SU-DHL-6 (cell line): ENCODE measurements around the gene PPDPF.

Experiments used
- H2AFZ ChIP-seq: fragments of 200-600 bp; sonication (generic); 2 replicates; pipeline ENCODE4 v1.6.1; 2014; ENCODE audit warnings: low read depth, mild to moderate bottlenecking, moderate library complexity, mixed read lengths, antibody characterized with exemption, low read length; ENCODE audit not compliant: severe bottlenecking
- H3F3A ChIP-seq: fragments of 200-600 bp; shearing (Covaris generic); 2 replicates; pipeline ENCODE4 v1.6.0; 2016; ENCODE audit warnings: antibody characterized with exemption, mild to moderate bottlenecking; ENCODE audit not compliant: insufficient read depth
- H3K27ac ChIP-seq: fragments of 200-600 bp; sonication (generic); 2 replicates; pipeline ENCODE4 v1.5.1; 2016; ENCODE audit warnings: low read depth, mild to moderate bottlenecking, low read length, moderate library complexity, mixed read lengths
- H3K27me3 ChIP-seq: fragments of 200-600 bp; sonication (generic), shearing (Covaris generic); 2 replicates; pipeline ENCODE4 v1.6.0; 2014; ENCODE audit warnings: mild to moderate bottlenecking, low read length
- H3K36me3 ChIP-seq: fragments of 200-600 bp; sonication (generic); 2 replicates; pipeline ENCODE4 v1.6.1; 2014; ENCODE audit warnings: mild to moderate bottlenecking, low read length, mixed read lengths
- H3K4me2 ChIP-seq: fragments of 300-600, 200-600 bp; shearing (Covaris generic), sonication (generic); 2 replicates; pipeline ENCODE4 v1.6.0; 2014; ENCODE audit warnings: low read length, low read depth, mild to moderate bottlenecking; ENCODE audit not compliant: poor library complexity, severe bottlenecking
- H3K4me3 ChIP-seq: fragments of 200-600 bp; sonication (generic); 2 replicates; pipeline ENCODE4 v1.5.1; 2014; ENCODE audit warnings: antibody characterized with exemption, low read length, mild to moderate bottlenecking, mixed read lengths; ENCODE audit not compliant: insufficient read depth, poor library complexity, severe bottlenecking
- H3K79me2 ChIP-seq: fragments of 200-600 bp; sonication (generic); 2 replicates; pipeline ENCODE4 v1.6.1; 2014; ENCODE audit warnings: mild to moderate bottlenecking, low read length, moderate library complexity; ENCODE audit not compliant: insufficient read depth
- H3K9ac ChIP-seq: fragments of 200-600 bp; sonication (generic); 2 replicates; pipeline ENCODE4 v1.7.0; 2014; ENCODE audit warnings: mild to moderate bottlenecking, low read length
- H3K9me2 ChIP-seq: fragments of 200-600 bp; sonication (generic); replicated peaks from 2 replicates; pipeline ENCODE4 v1.6.1; 2014; ENCODE audit warnings: low read length; ENCODE audit not compliant: insufficient read depth
- H3K9me3 ChIP-seq: fragments of 200-600 bp; sonication (generic); 2 replicates; pipeline ENCODE4 v1.6.1; 2014; ENCODE audit warnings: low read length, mixed read lengths; ENCODE audit not compliant: insufficient read depth
- H4K20me1 ChIP-seq: fragments of 200-600 bp; sonication (generic); 2 replicates; pipeline ENCODE4 v1.6.1; 2014; ENCODE audit warnings: low read depth, mild to moderate bottlenecking, antibody characterized with exemption, low read length, moderate library complexity, mixed read lengths
- CTCF ChIP-seq: fragments of 200-600 bp; sonication (generic); IDR thresholded peaks from one replicate; pipeline ENCODE4 v1.5.1; 2017; ENCODE audit warnings: antibody characterized with exemption, mild to moderate bottlenecking, low read length, moderate library complexity; ENCODE audit not compliant: insufficient read depth, poor library complexity, severe bottlenecking
- EZH2phosphoT487 ChIP-seq: fragments of 200-600 bp; sonication (generic), shearing (Covaris generic); conservative IDR thresholded peaks from 2 replicates; pipeline ENCODE4 v1.6.1; 2018; ENCODE audit warnings: mild to moderate bottlenecking, antibody characterized with exemption, low read length, moderate library complexity, mixed read lengths

PPDPF gene

DNA sequence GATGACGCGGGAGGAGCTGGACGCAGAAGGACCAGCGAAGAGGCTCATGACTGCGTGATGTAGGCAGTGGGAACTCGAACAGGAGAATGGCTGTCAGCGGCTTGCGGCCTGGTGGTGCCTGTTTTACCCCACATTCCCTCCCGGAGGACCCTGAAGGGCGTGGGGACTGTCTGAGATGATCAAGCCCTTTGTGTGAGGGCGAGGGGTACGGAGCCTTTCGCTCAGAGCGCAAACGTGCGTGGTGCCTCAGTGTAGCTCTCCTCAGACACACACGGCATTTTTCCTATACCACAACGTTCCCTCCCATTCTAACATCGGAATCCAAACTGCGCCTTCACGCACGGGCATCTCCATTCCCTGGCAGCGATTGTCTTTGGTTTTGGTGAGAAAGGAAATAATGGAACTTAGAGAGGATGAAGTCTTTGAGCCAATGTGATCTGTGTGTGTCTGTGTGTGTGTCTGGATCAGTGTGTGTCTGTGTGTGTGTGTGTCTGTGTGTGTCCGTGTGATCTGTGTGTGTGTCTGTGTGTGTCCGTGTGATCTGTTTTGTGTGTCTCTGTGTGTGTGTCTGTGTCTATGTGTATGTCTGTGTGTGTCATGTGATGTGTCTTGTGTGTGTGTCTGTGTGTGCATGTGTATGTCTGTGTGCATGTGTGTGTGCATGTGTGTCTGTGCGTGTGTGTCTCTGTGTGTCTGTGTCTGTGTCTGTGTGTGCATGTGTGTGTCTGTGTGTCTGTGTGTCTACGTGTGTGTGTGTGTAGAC lies 11.3 kb downstream of the PPDPF start:
- no peaks in the 10 kb centered on the region for H3K27me3 ChIP-seq
- H3K4me2 ChIP-seq: no peak overlapping the region
- H3K36me3 ChIP-seq: no peaks in the 10 kb centered on the region
- no peaks in the 10 kb centered on the region for H3K9me2 ChIP-seq
- no peak overlapping the region for H2AFZ ChIP-seq
- H3K4me3 ChIP-seq: no peak overlapping the region
- TF ChIP-seq CTCF (no peak), EZH2phosphoT487 (no peak)
- H3K9ac ChIP-seq: no peak overlapping the region
- H3K79me2 ChIP-seq: no peaks in the 10 kb centered on the region
- no peak overlapping the region for H3K27ac ChIP-seq
- H3K9me3 ChIP-seq: no peaks in the 10 kb centered on the region
- no peaks in the 10 kb centered on the region for H3F3A ChIP-seq
- H4K20me1 ChIP-seq: no peaks in the 10 kb centered on the region

DNA sequence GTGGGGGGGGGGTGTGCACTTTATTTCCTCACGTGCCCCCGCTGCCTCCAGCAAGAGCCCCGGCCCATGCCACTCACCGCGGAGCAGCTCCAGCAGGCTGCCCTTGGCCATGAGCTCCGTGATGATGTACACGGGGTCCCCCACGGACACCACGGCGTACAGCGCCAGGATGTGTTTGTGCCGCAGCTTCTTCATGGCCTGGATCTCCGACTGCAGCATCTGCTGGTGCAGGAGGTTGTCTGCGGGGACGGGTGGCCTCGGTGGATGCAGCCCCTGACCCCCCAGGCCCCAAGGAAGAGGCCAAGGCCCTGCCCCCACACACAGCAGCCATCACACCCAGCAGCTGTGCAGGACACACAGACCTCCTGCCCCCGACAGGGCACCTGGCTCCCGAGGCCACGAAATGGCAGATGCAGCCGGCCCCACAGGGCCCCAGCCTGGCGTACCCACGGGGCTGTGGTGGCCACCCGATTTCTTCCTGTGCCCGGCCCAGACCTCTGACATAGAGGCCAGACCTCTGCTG lies 11.9 kb downstream of the PPDPF start:
- no peaks in the 10 kb centered on the region for H3F3A ChIP-seq
- H3K79me2 ChIP-seq: no peaks in the 10 kb centered on the region
- no peaks in the 10 kb centered on the region for H3K9me2 ChIP-seq
- H3K4me2 ChIP-seq: no peak overlapping the region
- no peaks in the 10 kb centered on the region for H3K36me3 ChIP-seq
- no peak overlapping the region for H3K9ac ChIP-seq
- no peak overlapping the region for H3K27ac ChIP-seq
- H3K9me3 ChIP-seq: no peaks in the 10 kb centered on the region
- no peak overlapping the region for H3K4me3 ChIP-seq
- H3K27me3 ChIP-seq: no peaks in the 10 kb centered on the region
- no peak overlapping the region for H2AFZ ChIP-seq
- H4K20me1 ChIP-seq: no peaks in the 10 kb centered on the region
- TF ChIP-seq CTCF: no peak
- no peak for TF ChIP-seq EZH2phosphoT487

DNA sequence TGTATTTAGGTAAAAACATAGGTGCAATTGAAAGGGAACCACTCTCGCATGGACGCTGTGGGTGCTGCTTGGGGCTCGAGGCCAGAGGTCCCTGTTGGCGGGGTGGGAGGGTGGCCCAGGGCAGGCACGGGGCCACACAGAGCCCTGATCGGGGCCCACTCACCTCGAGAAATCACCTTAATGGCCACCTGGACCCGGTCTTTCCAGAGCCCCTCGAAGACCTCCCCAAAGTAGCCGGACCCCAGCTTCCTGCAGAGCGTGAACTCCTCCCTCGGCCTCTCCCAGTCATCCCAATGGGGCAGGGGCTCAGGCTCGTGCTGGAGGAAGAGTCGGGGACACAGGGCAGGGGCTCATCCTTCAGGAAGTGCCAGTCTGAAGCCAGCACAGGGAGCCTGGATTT lies 12.8 kb downstream of the PPDPF start:
- H3K79me2 ChIP-seq: no peaks in the 10 kb centered on the region
- no peaks in the 10 kb centered on the region for H3K9me2 ChIP-seq
- H3K36me3 ChIP-seq: no peaks in the 10 kb centered on the region
- H3K4me3 ChIP-seq: no peak overlapping the region
- no peak overlapping the region for H3K4me2 ChIP-seq
- no peaks in the 10 kb centered on the region for H3K9me3 ChIP-seq
- no peak overlapping the region for H3K9ac ChIP-seq
- H3K27ac ChIP-seq: no peak overlapping the region
- H3F3A ChIP-seq: no peaks in the 10 kb centered on the region
- TF ChIP-seq EZH2phosphoT487: no peak
- no peak for TF ChIP-seq CTCF
- no peaks in the 10 kb centered on the region for H4K20me1 ChIP-seq
- H3K27me3 ChIP-seq: no peaks in the 10 kb centered on the region
- H2AFZ ChIP-seq: no peak overlapping the region
